ENCODE results near the gene MAN2A2. TPM values are rescaled to one million over a fixed set of nuclear protein-coding genes. Genes with fewer than 3 reads are reported as not detected.

The MAN2A2 gene
- total RNA-seq, 1 experiment from 2014 or later = 31.0 TPM

DNA sequence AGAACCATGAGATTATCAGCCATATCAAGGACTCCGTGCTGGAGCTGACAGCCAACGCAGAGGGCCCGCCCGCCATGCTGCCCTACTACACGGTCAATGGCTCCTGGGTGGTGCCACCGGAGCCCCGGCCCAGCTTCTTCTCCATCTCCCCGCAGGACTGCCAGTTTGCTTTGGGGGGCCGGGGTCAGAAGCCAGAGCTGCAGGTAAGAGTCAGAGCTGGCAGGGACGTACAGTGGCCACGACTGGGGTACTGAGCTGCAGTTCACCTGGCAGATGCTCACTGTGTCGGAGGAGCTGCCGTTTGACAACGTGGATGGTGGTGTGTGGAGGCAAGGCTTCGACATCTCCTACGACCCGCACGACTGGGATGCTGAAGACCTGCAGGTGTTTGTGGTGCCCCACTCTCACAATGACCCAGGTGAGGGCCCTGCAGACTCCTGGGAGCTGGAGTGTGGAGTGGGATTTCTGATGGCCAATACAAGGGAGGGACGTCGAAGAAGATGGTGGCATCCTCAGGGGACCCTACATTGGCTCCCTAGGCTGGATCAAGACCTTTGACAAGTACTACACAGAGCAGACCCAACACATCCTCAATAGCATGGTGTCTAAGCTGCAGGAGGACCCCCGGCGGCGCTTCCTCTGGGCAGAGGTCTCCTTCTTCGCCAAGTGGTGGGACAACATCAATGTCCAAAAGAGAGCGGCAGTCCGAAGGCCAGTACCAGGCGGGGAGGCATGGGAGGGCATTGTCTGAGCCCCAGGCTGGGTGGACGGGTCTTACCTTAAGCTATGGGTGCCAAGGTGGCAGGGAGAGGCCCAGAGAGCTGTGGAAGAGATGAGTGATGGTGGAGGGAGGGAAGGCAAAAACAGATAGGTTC lies 2.4 kb downstream of the MAN2A2 start:
- H3K27ac Mint-ChIP-seq = no peak overlapping the region
- no peak for ATAC-seq

More for the DNA sequence above, 2.4 kb downstream of the MAN2A2 start:
- Mint-ChIP-seq H3K4me1 (peaks cover 23% of the 10 kb centered on the region), H3K27me3 (ENCODE audit: low read depth) (peaks cover 22% of the 10 kb centered on the region), H3K9me3 (no peaks in the 10 kb centered on the region), H3K36me3 (peaks cover 7% of the 10 kb centered on the region), H3K4me3 (no peak overlapping the region)
- ChIA-PET POLR2A (no interaction called here), CTCF (interaction anchor here (0.6 to 7.3 kb wide), 4 partner anchors 21 to 258 kb away, joined by 3 to 194 read pairs (median 48); partner anchors contain the start of genes FES, HDDC3 and UNC45A)
- TF ChIP-seq GABPB1 (CRISPR knock-in tag; IDR thresholded peaks at IDR 0.05) (no peak), ZNF232 (CRISPR knock-in tag; IDR thresholded peaks at IDR 0.05) (no peak), ZNF416 (CRISPR knock-in tag; IDR thresholded peaks at IDR 0.05) (no peak), CBFB (CRISPR knock-in tag; IDR thresholded peaks at IDR 0.05; ENCODE audit: low read depth) (no peak), TCF7 (CRISPR knock-in tag; IDR thresholded peaks at IDR 0.05; ENCODE audit: low read depth) (no peak), GTF2I (CRISPR knock-in tag; conservative IDR thresholded peaks at IDR 0.05) (no peak), SP1 (CRISPR knock-in tag; conservative IDR thresholded peaks at IDR 0.05) (no peak), RELA (CRISPR knock-in tag; IDR thresholded peaks at IDR 0.05; ENCODE audit: borderline replicate concordance) (no peak)
- TF ChIP-seq, protein P1, sequence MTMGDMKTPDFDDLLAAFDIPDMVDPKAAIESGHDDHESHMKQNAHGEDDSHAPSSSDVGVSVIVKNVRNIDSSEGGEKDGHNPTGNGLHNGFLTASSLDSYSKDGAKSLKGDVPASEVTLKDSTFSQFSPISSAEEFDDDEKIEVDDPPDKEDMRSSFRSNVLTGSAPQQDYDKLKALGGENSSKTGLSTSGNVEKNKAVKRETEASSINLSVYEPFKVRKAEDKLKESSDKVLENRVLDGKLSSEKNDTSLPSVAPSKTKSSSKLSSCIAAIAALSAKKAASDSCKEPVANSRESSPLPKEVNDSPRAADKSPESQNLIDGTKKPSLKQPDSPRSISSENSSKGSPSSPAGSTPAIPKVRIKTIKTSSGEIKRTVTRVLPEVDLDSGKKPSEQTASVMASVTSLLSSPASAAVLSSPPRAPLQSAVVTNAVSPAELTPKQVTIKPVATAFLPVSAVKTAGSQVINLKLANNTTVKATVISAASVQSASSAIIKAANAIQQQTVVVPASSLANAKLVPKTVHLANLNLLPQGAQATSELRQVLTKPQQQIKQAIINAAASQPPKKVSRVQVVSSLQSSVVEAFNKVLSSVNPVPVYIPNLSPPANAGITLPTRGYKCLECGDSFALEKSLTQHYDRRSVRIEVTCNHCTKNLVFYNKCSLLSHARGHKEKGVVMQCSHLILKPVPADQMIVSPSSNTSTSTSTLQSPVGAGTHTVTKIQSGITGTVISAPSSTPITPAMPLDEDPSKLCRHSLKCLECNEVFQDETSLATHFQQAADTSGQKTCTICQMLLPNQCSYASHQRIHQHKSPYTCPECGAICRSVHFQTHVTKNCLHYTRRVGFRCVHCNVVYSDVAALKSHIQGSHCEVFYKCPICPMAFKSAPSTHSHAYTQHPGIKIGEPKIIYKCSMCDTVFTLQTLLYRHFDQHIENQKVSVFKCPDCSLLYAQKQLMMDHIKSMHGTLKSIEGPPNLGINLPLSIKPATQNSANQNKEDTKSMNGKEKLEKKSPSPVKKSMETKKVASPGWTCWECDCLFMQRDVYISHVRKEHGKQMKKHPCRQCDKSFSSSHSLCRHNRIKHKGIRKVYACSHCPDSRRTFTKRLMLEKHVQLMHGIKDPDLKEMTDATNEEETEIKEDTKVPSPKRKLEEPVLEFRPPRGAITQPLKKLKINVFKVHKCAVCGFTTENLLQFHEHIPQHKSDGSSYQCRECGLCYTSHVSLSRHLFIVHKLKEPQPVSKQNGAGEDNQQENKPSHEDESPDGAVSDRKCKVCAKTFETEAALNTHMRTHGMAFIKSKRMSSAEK (CRISPR knock-in tag; IDR thresholded peaks at IDR 0.05; ENCODE audit: borderline replicate concordance) = no peak
- TF ChIP-seq, protein P2, sequence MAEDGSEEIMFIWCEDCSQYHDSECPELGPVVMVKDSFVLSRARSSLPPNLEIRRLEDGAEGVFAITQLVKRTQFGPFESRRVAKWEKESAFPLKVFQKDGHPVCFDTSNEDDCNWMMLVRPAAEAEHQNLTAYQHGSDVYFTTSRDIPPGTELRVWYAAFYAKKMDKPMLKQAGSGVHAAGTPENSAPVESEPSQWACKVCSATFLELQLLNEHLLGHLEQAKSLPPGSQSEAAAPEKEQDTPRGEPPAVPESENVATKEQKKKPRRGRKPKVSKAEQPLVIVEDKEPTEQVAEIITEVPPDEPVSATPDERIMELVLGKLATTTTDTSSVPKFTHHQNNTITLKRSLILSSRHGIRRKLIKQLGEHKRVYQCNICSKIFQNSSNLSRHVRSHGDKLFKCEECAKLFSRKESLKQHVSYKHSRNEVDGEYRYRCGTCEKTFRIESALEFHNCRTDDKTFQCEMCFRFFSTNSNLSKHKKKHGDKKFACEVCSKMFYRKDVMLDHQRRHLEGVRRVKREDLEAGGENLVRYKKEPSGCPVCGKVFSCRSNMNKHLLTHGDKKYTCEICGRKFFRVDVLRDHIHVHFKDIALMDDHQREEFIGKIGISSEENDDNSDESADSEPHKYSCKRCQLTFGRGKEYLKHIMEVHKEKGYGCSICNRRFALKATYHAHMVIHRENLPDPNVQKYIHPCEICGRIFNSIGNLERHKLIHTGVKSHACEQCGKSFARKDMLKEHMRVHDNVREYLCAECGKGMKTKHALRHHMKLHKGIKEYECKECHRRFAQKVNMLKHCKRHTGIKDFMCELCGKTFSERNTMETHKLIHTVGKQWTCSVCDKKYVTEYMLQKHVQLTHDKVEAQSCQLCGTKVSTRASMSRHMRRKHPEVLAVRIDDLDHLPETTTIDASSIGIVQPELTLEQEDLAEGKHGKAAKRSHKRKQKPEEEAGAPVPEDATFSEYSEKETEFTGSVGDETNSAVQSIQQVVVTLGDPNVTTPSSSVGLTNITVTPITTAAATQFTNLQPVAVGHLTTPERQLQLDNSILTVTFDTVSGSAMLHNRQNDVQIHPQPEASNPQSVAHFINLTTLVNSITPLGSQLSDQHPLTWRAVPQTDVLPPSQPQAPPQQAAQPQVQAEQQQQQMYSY (CRISPR knock-in tag; IDR thresholded peaks at IDR 0.05) = no peak
- TF ChIP-seq, protein P3, sequence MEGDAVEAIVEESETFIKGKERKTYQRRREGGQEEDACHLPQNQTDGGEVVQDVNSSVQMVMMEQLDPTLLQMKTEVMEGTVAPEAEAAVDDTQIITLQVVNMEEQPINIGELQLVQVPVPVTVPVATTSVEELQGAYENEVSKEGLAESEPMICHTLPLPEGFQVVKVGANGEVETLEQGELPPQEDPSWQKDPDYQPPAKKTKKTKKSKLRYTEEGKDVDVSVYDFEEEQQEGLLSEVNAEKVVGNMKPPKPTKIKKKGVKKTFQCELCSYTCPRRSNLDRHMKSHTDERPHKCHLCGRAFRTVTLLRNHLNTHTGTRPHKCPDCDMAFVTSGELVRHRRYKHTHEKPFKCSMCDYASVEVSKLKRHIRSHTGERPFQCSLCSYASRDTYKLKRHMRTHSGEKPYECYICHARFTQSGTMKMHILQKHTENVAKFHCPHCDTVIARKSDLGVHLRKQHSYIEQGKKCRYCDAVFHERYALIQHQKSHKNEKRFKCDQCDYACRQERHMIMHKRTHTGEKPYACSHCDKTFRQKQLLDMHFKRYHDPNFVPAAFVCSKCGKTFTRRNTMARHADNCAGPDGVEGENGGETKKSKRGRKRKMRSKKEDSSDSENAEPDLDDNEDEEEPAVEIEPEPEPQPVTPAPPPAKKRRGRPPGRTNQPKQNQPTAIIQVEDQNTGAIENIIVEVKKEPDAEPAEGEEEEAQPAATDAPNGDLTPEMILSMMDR (IDR thresholded peaks at IDR 0.05) = no peak
- TF ChIP-seq, protein P4, sequence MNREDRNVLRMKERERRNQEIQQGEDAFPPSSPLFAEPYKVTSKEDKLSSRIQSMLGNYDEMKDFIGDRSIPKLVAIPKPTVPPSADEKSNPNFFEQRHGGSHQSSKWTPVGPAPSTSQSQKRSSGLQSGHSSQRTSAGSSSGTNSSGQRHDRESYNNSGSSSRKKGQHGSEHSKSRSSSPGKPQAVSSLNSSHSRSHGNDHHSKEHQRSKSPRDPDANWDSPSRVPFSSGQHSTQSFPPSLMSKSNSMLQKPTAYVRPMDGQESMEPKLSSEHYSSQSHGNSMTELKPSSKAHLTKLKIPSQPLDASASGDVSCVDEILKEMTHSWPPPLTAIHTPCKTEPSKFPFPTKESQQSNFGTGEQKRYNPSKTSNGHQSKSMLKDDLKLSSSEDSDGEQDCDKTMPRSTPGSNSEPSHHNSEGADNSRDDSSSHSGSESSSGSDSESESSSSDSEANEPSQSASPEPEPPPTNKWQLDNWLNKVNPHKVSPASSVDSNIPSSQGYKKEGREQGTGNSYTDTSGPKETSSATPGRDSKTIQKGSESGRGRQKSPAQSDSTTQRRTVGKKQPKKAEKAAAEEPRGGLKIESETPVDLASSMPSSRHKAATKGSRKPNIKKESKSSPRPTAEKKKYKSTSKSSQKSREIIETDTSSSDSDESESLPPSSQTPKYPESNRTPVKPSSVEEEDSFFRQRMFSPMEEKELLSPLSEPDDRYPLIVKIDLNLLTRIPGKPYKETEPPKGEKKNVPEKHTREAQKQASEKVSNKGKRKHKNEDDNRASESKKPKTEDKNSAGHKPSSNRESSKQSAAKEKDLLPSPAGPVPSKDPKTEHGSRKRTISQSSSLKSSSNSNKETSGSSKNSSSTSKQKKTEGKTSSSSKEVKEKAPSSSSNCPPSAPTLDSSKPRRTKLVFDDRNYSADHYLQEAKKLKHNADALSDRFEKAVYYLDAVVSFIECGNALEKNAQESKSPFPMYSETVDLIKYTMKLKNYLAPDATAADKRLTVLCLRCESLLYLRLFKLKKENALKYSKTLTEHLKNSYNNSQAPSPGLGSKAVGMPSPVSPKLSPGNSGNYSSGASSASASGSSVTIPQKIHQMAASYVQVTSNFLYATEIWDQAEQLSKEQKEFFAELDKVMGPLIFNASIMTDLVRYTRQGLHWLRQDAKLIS (CRISPR knock-in tag; IDR thresholded peaks at IDR 0.05; ENCODE audit: borderline replicate concordance) = no peak
- TF ChIP-seq, protein P5, sequence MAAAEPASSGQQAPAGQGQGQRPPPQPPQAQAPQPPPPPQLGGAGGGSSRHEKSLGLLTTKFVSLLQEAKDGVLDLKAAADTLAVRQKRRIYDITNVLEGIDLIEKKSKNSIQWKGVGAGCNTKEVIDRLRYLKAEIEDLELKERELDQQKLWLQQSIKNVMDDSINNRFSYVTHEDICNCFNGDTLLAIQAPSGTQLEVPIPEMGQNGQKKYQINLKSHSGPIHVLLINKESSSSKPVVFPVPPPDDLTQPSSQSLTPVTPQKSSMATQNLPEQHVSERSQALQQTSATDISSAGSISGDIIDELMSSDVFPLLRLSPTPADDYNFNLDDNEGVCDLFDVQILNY (CRISPR knock-in tag; IDR thresholded peaks at IDR 0.05) = no peak
- TF ChIP-seq, protein P6, sequence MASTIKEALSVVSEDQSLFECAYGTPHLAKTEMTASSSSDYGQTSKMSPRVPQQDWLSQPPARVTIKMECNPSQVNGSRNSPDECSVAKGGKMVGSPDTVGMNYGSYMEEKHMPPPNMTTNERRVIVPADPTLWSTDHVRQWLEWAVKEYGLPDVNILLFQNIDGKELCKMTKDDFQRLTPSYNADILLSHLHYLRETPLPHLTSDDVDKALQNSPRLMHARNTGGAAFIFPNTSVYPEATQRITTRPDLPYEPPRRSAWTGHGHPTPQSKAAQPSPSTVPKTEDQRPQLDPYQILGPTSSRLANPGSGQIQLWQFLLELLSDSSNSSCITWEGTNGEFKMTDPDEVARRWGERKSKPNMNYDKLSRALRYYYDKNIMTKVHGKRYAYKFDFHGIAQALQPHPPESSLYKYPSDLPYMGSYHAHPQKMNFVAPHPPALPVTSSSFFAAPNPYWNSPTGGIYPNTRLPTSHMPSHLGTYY (CRISPR knock-in tag; IDR thresholded peaks at IDR 0.05) = no peak
- TF ChIP-seq, protein P7, sequence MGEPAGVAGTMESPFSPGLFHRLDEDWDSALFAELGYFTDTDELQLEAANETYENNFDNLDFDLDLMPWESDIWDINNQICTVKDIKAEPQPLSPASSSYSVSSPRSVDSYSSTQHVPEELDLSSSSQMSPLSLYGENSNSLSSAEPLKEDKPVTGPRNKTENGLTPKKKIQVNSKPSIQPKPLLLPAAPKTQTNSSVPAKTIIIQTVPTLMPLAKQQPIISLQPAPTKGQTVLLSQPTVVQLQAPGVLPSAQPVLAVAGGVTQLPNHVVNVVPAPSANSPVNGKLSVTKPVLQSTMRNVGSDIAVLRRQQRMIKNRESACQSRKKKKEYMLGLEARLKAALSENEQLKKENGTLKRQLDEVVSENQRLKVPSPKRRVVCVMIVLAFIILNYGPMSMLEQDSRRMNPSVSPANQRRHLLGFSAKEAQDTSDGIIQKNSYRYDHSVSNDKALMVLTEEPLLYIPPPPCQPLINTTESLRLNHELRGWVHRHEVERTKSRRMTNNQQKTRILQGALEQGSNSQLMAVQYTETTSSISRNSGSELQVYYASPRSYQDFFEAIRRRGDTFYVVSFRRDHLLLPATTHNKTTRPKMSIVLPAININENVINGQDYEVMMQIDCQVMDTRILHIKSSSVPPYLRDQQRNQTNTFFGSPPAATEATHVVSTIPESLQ (CRISPR knock-in tag; IDR thresholded peaks at IDR 0.05) = no peak
- DNase-seq (ENCODE audit: low spot score) = no peak

All from WTC11 (cell line).